ENCODE measurements around the gene NDUFV3.

GRCh38 chr21:42852925-42853570, 40.1 kb upstream of the NDUFV3 start:
- no peak for TF ChIP-seq TEAD4 (IDR thresholded peaks at IDR 0.05)
- TF ChIP-seq EP300 (IDR thresholded peaks at IDR 0.05; ENCODE audit: borderline replicate concordance), result no peak
- TF ChIP-seq REST (IDR thresholded peaks at IDR 0.05; ENCODE audit: low read depth), result no peak
- TF ChIP-seq RAD21 (IDR thresholded peaks at IDR 0.05; ENCODE audit: low read depth), result no peak
- TF ChIP-seq, protein P1, sequence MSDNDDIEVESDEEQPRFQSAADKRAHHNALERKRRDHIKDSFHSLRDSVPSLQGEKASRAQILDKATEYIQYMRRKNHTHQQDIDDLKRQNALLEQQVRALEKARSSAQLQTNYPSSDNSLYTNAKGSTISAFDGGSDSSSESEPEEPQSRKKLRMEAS (IDR thresholded peaks at IDR 0.05), result no peak
- no peak for TF ChIP-seq EGR1 (IDR thresholded peaks at IDR 0.05)
- TF ChIP-seq FOXM1 (IDR thresholded peaks at IDR 0.05; ENCODE audit: borderline replicate concordance, low read depth), result no peak
